Measurements from ENCODE around the gene KLHL34.

Gene KLHL34

DNA sequence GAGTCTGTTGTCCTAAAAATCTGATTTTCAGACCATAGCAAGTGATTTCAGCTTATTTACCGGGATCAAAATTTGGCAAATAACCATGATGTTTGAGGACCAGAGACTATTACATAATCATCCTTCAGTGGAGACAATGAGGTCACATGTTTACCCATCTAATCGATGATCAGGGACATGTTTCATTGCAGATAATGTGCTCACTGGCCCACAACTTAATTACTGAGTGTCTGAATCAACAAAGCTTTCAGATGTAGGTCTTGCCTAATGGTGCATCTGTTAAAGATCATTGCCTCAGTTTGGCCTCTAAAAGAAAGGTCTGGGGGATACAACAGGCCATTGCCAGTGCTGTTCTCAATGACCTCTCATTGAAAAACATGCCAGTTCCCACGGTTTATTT is 42.8 kb upstream of the KLHL34 start:
- Histone ChIP-seq H3K4me1 (ENCODE audit: insufficient read depth, low read length, severe bottlenecking) (no peaks in the 10 kb centered on the region), H3K36me3 (ENCODE audit: insufficient read depth, low read length) (no peaks in the 10 kb centered on the region), H3K9ac (ENCODE audit: low read length) (no peak overlapping the region), H3F3A (ENCODE audit: insufficient read depth, low read length) (no peaks in the 10 kb centered on the region), H3K4me3 (ENCODE audit: low read depth, low read length, poor library complexity, severe bottlenecking) (no peak overlapping the region), H3K27me3 (ENCODE audit: insufficient read depth, low read length) (no peaks in the 10 kb centered on the region), H4K20me1 (ENCODE audit: insufficient read depth, low read length) (no peaks in the 10 kb centered on the region), H3K9me2 (ENCODE audit: low read depth, low read length) (no peaks in the 10 kb centered on the region), H3K9me3 (ENCODE audit: low read length) (no peaks in the 10 kb centered on the region), H3K79me2 (ENCODE audit: insufficient read depth, low read length) (no peaks in the 10 kb centered on the region), H3K4me2 (ENCODE audit: low read length) (no peak overlapping the region), H2AFZ (ENCODE audit: low read length) (no peak overlapping the region), H3K27ac (ENCODE audit: low read depth, low read length, poor library complexity, severe bottlenecking) (no peak overlapping the region)
- TF ChIP-seq EZH2 (IDR thresholded peaks at IDR 0.05; ENCODE audit: borderline replicate concordance, low read length): no peak
- TF ChIP-seq, protein P1, sequence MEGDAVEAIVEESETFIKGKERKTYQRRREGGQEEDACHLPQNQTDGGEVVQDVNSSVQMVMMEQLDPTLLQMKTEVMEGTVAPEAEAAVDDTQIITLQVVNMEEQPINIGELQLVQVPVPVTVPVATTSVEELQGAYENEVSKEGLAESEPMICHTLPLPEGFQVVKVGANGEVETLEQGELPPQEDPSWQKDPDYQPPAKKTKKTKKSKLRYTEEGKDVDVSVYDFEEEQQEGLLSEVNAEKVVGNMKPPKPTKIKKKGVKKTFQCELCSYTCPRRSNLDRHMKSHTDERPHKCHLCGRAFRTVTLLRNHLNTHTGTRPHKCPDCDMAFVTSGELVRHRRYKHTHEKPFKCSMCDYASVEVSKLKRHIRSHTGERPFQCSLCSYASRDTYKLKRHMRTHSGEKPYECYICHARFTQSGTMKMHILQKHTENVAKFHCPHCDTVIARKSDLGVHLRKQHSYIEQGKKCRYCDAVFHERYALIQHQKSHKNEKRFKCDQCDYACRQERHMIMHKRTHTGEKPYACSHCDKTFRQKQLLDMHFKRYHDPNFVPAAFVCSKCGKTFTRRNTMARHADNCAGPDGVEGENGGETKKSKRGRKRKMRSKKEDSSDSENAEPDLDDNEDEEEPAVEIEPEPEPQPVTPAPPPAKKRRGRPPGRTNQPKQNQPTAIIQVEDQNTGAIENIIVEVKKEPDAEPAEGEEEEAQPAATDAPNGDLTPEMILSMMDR (IDR thresholded peaks at IDR 0.05; ENCODE audit: low read length): no peak

DNA sequence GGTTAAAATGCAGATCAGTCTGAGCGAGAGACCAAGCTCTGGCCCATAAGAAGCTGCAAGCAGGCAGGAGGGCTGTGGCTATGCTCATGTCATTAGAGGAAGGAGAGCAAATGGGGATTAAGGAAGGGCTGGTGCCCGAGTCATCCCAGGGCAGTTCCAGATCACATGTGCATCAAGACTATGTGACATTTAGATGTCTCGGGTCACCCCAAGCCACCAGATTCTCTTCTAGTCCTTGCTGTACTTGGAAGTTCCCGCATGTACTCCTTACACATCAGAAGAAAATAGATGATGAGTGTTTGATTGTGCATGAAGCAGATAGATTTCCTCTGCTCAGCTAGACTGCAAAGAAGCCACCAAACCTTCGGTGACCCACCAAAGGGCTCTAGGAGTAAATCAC is 42.1 kb upstream of the KLHL34 start:
- Histone ChIP-seq H3F3A (ENCODE audit: insufficient read depth, low read length) (no peaks in the 10 kb centered on the region), H3K4me3 (ENCODE audit: low read depth, low read length, poor library complexity, severe bottlenecking) (no peak overlapping the region), H2AFZ (ENCODE audit: low read length) (no peak overlapping the region), H3K36me3 (ENCODE audit: insufficient read depth, low read length) (no peaks in the 10 kb centered on the region), H3K9me2 (ENCODE audit: low read depth, low read length) (no peaks in the 10 kb centered on the region), H3K9me3 (ENCODE audit: low read length) (no peaks in the 10 kb centered on the region), H3K9ac (ENCODE audit: low read length) (no peak overlapping the region), H3K27ac (ENCODE audit: low read depth, low read length, poor library complexity, severe bottlenecking) (no peak overlapping the region), H3K27me3 (ENCODE audit: insufficient read depth, low read length) (no peaks in the 10 kb centered on the region), H3K79me2 (ENCODE audit: insufficient read depth, low read length) (no peaks in the 10 kb centered on the region), H3K4me2 (ENCODE audit: low read length) (no peak overlapping the region), H3K4me1 (ENCODE audit: insufficient read depth, low read length, severe bottlenecking) (no peaks in the 10 kb centered on the region), H4K20me1 (ENCODE audit: insufficient read depth, low read length) (no peaks in the 10 kb centered on the region)
- TF ChIP-seq, protein P1 (IDR thresholded peaks at IDR 0.05; ENCODE audit: low read length): no peak
- no peak for TF ChIP-seq EZH2 (IDR thresholded peaks at IDR 0.05; ENCODE audit: borderline replicate concordance, low read length)

DNA sequence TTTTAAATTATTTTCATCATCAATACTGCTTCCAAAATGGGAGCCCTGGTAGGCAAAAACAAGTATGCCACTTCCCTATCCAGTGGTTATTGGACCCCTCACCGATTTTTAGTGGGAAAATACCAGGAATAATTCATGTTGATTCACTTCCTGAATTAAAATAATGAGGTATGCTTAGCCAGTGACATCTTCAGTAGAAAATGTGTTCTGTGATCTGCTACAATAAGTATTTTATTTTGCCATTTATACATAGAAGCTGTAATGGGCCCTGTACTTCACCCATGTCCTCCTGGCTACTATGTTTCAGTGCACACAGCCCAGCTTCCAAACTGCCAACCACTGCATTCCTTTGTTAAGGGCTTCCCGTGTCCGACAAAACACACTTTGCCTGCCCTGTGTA is 41.0 kb upstream of the KLHL34 start:
- TF ChIP-seq, protein P1 (IDR thresholded peaks at IDR 0.05; ENCODE audit: low read length): no peak
- no peak for TF ChIP-seq EZH2 (IDR thresholded peaks at IDR 0.05; ENCODE audit: borderline replicate concordance, low read length)
- Histone ChIP-seq H3K27me3 (ENCODE audit: insufficient read depth, low read length) (no peaks in the 10 kb centered on the region), H3K79me2 (ENCODE audit: insufficient read depth, low read length) (no peaks in the 10 kb centered on the region), H3K27ac (ENCODE audit: low read depth, low read length, poor library complexity, severe bottlenecking) (no peak overlapping the region), H3K9ac (ENCODE audit: low read length) (no peak overlapping the region), H3K4me3 (ENCODE audit: low read depth, low read length, poor library complexity, severe bottlenecking) (no peak overlapping the region), H3F3A (ENCODE audit: insufficient read depth, low read length) (no peaks in the 10 kb centered on the region), H2AFZ (ENCODE audit: low read length) (no peak overlapping the region), H4K20me1 (ENCODE audit: insufficient read depth, low read length) (no peaks in the 10 kb centered on the region), H3K9me3 (ENCODE audit: low read length) (no peaks in the 10 kb centered on the region), H3K4me1 (ENCODE audit: insufficient read depth, low read length, severe bottlenecking) (no peaks in the 10 kb centered on the region), H3K4me2 (ENCODE audit: low read length) (no peak overlapping the region), H3K36me3 (ENCODE audit: insufficient read depth, low read length) (no peaks in the 10 kb centered on the region), H3K9me2 (ENCODE audit: low read depth, low read length) (no peaks in the 10 kb centered on the region)
